ENCODE results near the gene MBNL1.
"Not testable (repeated sequence)": the region's sequence is repeated elsewhere in the genome, so short reads cannot be mapped to it uniquely, and the experiment has no call there.

The MBNL1 gene

GRCh38 chr3:152321955-152322377, 53.2 kb downstream of the MBNL1 start:
- no peak for DNase-seq

GRCh38 chr3:152322756-152323155, 54.0 kb downstream of the MBNL1 start:
- peak; percentile 70 for DNase-seq

GRCh38 chr3:152323834-152324233, 55.1 kb downstream of the MBNL1 start:
- no peak for DNase-seq

GRCh38 chr3:152325136-152325535, 56.4 kb downstream of the MBNL1 start:
- no peak for DNase-seq

GRCh38 chr3:152327203-152327602, 58.5 kb downstream of the MBNL1 start:
- peak; percentile 40 for DNase-seq

- no peak for DNase-seq
Observed at GRCh38 chr3:152328841-152329240, 60.1 kb downstream of the MBNL1 start.

GRCh38 chr3:152330559-152330958, 61.8 kb downstream of the MBNL1 start:
- DNase-seq: peak; percentile 73

GRCh38 chr3:152331018-152331541, 62.4 kb downstream of the MBNL1 start:
- peak; percentile 57 for DNase-seq

GRCh38 chr3:152331998-152332397, 63.3 kb downstream of the MBNL1 start:
- DNase-seq: no peak

- no peak for DNase-seq
Observed at GRCh38 chr3:152333928-152334327, 65.2 kb downstream of the MBNL1 start.

- DNase-seq: no peak
Observed at GRCh38 chr3:152334761-152335160, 66.0 kb downstream of the MBNL1 start.

- no peak for DNase-seq
Observed at GRCh38 chr3:152335273-152335672, 66.5 kb downstream of the MBNL1 start.

GRCh38 chr3:152337337-152337736, 68.6 kb downstream of the MBNL1 start:
- not testable (repeated sequence) for DNase-seq

- DNase-seq: no peak
Observed at GRCh38 chr3:152338159-152338720, 69.5 kb downstream of the MBNL1 start.

GRCh38 chr3:152339881-152340505, 71.3 kb downstream of the MBNL1 start:
- DNase-seq: no peak

GRCh38 chr3:152345233-152345632, 76.5 kb downstream of the MBNL1 start:
- DNase-seq: no peak

- no peak for DNase-seq
Observed at GRCh38 chr3:152346058-152346457, 77.3 kb downstream of the MBNL1 start.

GRCh38 chr3:152346740-152347139, 78.0 kb downstream of the MBNL1 start:
- no peak for DNase-seq

GRCh38 chr3:152348436-152349177, 79.9 kb downstream of the MBNL1 start:
- DNase-seq: no peak

GRCh38 chr3:152349392-152349791, 80.7 kb downstream of the MBNL1 start:
- no peak for DNase-seq

GRCh38 chr3:152350139-152350538, 81.4 kb downstream of the MBNL1 start:
- no peak for DNase-seq

GRCh38 chr3:152350776-152351175, 82.0 kb downstream of the MBNL1 start:
- DNase-seq: no peak

- no peak for DNase-seq
Observed at GRCh38 chr3:152352554-152352953, 83.8 kb downstream of the MBNL1 start.

GRCh38 chr3:152353578-152353977, 84.8 kb downstream of the MBNL1 start:
- no peak for DNase-seq

Measured in hematopoietic multipotent progenitor cell treated with erythropoietin and hydrocortisone succinate and interleukin-3 and kit ligand, for 4 days (in vitro differentiated cells).